Activated gamma-delta T cell (primary cell): ENCODE data around the gene GALNS.
A peak's percentile ranks its signal among the peaks of the same experiment; 100 is the strongest.

Source experiments
- DNase-seq: peaks from one replicate; lab custom pipeline; 2025; lab: John Stamatoyannopoulos, UW

Gene GALNS

GRCh38 chr16:88817785-88818574 is 38.8 kb downstream of the GALNS start:
- no peak for DNase-seq

GRCh38 chr16:88816736-88817535 is 39.8 kb downstream of the GALNS start:
- DNase-seq: no peak

- DNase-seq: no peak
Measured at GRCh38 chr16:88815901-88816589, 40.7 kb downstream of the GALNS start.

GRCh38 chr16:88815227-88815626 is 41.5 kb downstream of the GALNS start:
- DNase-seq: no peak

- DNase-seq: no peak
Measured at GRCh38 chr16:88814144-88814502, 42.6 kb downstream of the GALNS start.

- DNase-seq: no peak
Measured at GRCh38 chr16:88813269-88814143, 43.2 kb downstream of the GALNS start.

- no peak for DNase-seq
Measured at GRCh38 chr16:88812513-88813268, 44.1 kb downstream of the GALNS start.

- DNase-seq: peak; percentile 93
Measured at GRCh38 chr16:88811769-88812512, 44.8 kb downstream of the GALNS start, which contains the start of gene APRT. Gene APRT (minus strand): TSS chr16:88811928. CDS start chr16:88811899, 29 bp downstream.

- peak; percentile 61 for DNase-seq
Measured at GRCh38 chr16:88810912-88811768, 45.6 kb downstream of the GALNS start.

- no peak for DNase-seq
Measured at GRCh38 chr16:88810166-88810911, 46.4 kb downstream of the GALNS start.

GRCh38 chr16:88809676-88810165 is 47.0 kb downstream of the GALNS start:
- DNase-seq: no peak

- no peak for DNase-seq
Measured at GRCh38 chr16:88809068-88809675, 47.6 kb downstream of the GALNS start.

GRCh38 chr16:88807626-88808453 is 48.9 kb downstream of the GALNS start:
- DNase-seq: no peak

- no peak for DNase-seq
Measured at GRCh38 chr16:88807142-88807625, 49.6 kb downstream of the GALNS start.

GRCh38 chr16:88806491-88807111 is 50.1 kb downstream of the GALNS start:
- no peak for DNase-seq

- no peak for DNase-seq
Measured at GRCh38 chr16:88805887-88806393, 50.8 kb downstream of the GALNS start.
